ENCODE measurements around the gene ZMYND10.

DNA sequence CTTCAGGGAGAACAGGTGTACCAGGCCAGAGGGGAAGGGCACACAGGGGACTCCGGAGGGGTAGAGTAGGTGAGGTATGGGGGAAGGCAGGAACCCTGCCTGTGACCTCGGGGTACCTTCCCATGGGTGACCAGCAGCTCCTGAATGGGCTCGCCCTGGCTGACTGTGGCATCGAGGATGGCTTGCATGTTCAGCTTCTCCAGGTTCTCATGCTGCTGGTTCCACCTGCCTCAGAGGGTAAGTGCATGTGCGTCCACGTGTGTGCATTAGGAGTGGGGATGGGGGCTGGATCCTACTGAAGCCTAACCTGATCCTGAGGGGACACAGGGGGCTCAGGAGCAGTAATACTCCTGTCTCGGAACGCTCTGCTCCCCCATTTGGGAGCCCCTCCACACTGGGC is 524 bp downstream of the ZMYND10 start:
- TF ChIP-seq GATA3 (IDR thresholded peaks at IDR 0.05; ENCODE audit: low read depth, low read length) (no peak), GATA2 (IDR thresholded peaks at IDR 0.05; ENCODE audit: low read depth, low read length) (no peak)

Data from SH-SY5Y (cell line).